ENCODE data around the gene RALBP1.

Gene RALBP1

GRCh38 chr18:9568186-9568585, 92.9 kb downstream of the RALBP1 start:
- TF ChIP-seq CTCF (IDR thresholded peaks at IDR 0.05; ENCODE audit: insufficient read depth, low read length, poor library complexity, severe bottlenecking), result no peak
- Histone ChIP-seq H3K4me3 (replicated peaks; ENCODE audit: low read depth, low read length) (no peak overlapping the region), H3K36me3 (ENCODE audit: control insufficient read depth, insufficient read depth, low read length) (peaks cover 3% of the 10 kb centered on the region), H3K27me3 (replicated peaks; ENCODE audit: control insufficient read depth, insufficient read depth, low read length) (no peaks in the 10 kb centered on the region)
- no peak for DNase-seq (ENCODE audit: extremely low read depth, insufficient read length)

GRCh38 chr18:9569178-9569577, 93.9 kb downstream of the RALBP1 start:
- DNase-seq (ENCODE audit: extremely low read depth, insufficient read length), result no peak
- no peak overlapping the region for H3K4me3 ChIP-seq (replicated peaks; ENCODE audit: low read depth, low read length)
- H3K36me3 ChIP-seq (ENCODE audit: control insufficient read depth, insufficient read depth, low read length), result peaks cover 3% of the 10 kb centered on the region
- H3K27me3 ChIP-seq (replicated peaks; ENCODE audit: control insufficient read depth, insufficient read depth, low read length), result no peaks in the 10 kb centered on the region
- TF ChIP-seq CTCF (IDR thresholded peaks at IDR 0.05; ENCODE audit: insufficient read depth, low read length, poor library complexity, severe bottlenecking), result no peak

GRCh38 chr18:9570255-9570654, 94.9 kb downstream of the RALBP1 start:
- H3K4me3 ChIP-seq (replicated peaks; ENCODE audit: low read depth, low read length), result no peak overlapping the region
- TF ChIP-seq CTCF (IDR thresholded peaks at IDR 0.05; ENCODE audit: insufficient read depth, low read length, poor library complexity, severe bottlenecking), result no peak
- peaks cover 3% of the 10 kb centered on the region for H3K36me3 ChIP-seq (ENCODE audit: control insufficient read depth, insufficient read depth, low read length)
- H3K27me3 ChIP-seq (replicated peaks; ENCODE audit: control insufficient read depth, insufficient read depth, low read length), result no peaks in the 10 kb centered on the region
- DNase-seq (ENCODE audit: extremely low read depth, insufficient read length), result no peak

- H3K27me3 ChIP-seq (replicated peaks; ENCODE audit: control insufficient read depth, insufficient read depth, low read length), result no peaks in the 10 kb centered on the region
- no peak for TF ChIP-seq CTCF (IDR thresholded peaks at IDR 0.05; ENCODE audit: insufficient read depth, low read length, poor library complexity, severe bottlenecking)
- H3K4me3 ChIP-seq (replicated peaks; ENCODE audit: low read depth, low read length), result no peak overlapping the region
- peaks cover 3% of the 10 kb centered on the region for H3K36me3 ChIP-seq (ENCODE audit: control insufficient read depth, insufficient read depth, low read length)
- no peak for DNase-seq (ENCODE audit: extremely low read depth, insufficient read length)
Measured at GRCh38 chr18:9571546-9571945, 96.2 kb downstream of the RALBP1 start.

- no peak for DNase-seq (ENCODE audit: extremely low read depth, insufficient read length)
- TF ChIP-seq CTCF (IDR thresholded peaks at IDR 0.05; ENCODE audit: insufficient read depth, low read length, poor library complexity, severe bottlenecking), result no peak
- Histone ChIP-seq H3K4me3 (replicated peaks; ENCODE audit: low read depth, low read length) (no peak overlapping the region), H3K27me3 (replicated peaks; ENCODE audit: control insufficient read depth, insufficient read depth, low read length) (no peaks in the 10 kb centered on the region), H3K36me3 (ENCODE audit: control insufficient read depth, insufficient read depth, low read length) (peaks cover 6% of the 10 kb centered on the region)
Measured at GRCh38 chr18:9574473-9575115, 99.3 kb downstream of the RALBP1 start.

- no peak overlapping the region for H3K4me3 ChIP-seq (replicated peaks; ENCODE audit: low read depth, low read length)
- no peak for DNase-seq (ENCODE audit: extremely low read depth, insufficient read length)
- no peak for TF ChIP-seq CTCF (IDR thresholded peaks at IDR 0.05; ENCODE audit: insufficient read depth, low read length, poor library complexity, severe bottlenecking)
- no peaks in the 10 kb centered on the region for H3K27me3 ChIP-seq (replicated peaks; ENCODE audit: control insufficient read depth, insufficient read depth, low read length)
- H3K36me3 ChIP-seq (ENCODE audit: control insufficient read depth, insufficient read depth, low read length), result peaks cover 5% of the 10 kb centered on the region
Measured at GRCh38 chr18:9575558-9575957, 100.2 kb downstream of the RALBP1 start.
